HepG2 (cell line): ENCODE measurements around the gene SCAND1. TPM values are rescaled to one million over a fixed set of nuclear protein-coding genes. Genes with fewer than 3 reads are reported as not detected.

ENCODE experiments used
- ATF7-NPFF ChIP-seq: sonication (generic); formaldehyde crosslinking; IDR thresholded peaks from 2 replicates; pipeline ENCODE4 v1.8.1; 2023; ENCODE audit warnings: mild to moderate bottlenecking, low read depth, missing genetic modification reagents, moderate library complexity
- BRCA1 ChIP-seq: sonication (generic); formaldehyde crosslinking; IDR thresholded peaks from 2 replicates; pipeline ENCODE4 v1.4.0; 2020; ENCODE audit warnings: missing genetic modification reagents
- DRAP1 ChIP-seq: IDR thresholded peaks from 2 replicates; pipeline ENCODE4 v1.6.1; 2016; ENCODE audit warnings: missing genetic modification reagents, missing compliant biosample characterization
- E2F1 ChIP-seq: sonication (generic); formaldehyde crosslinking; IDR thresholded peaks from 2 replicates; pipeline ENCODE4 v1.5.0; 2020; ENCODE audit warnings: missing genetic modification reagents
- HNF1B ChIP-seq: sonication (generic); formaldehyde crosslinking; IDR thresholded peaks from 2 replicates; pipeline ENCODE4 v1.5.1; 2020; ENCODE audit warnings: mild to moderate bottlenecking, moderate library complexity, missing genetic modification reagents
- KDM1A ChIP-seq: IDR thresholded peaks from 2 replicates; pipeline ENCODE4 v1.6.1; 2016; ENCODE audit warnings: missing compliant biosample characterization
- KDM4B ChIP-seq: sonication (generic); formaldehyde crosslinking; IDR thresholded peaks from 2 replicates; pipeline ENCODE4 v1.4.0; 2020; ENCODE audit warnings: missing genetic modification reagents
- MBD4 ChIP-seq: IDR thresholded peaks from 2 replicates; pipeline ENCODE4 v1.6.1; 2012; ENCODE audit warnings: low read length, inconsistent platforms, borderline replicate concordance
- MED1 ChIP-seq: sonication (generic); formaldehyde crosslinking; IDR thresholded peaks from 2 replicates; pipeline ENCODE4 v1.4.0; 2020; ENCODE audit warnings: missing genetic modification reagents
- SAP130 ChIP-seq: IDR thresholded peaks from 2 replicates; pipeline ENCODE4 v1.6.1; 2016; ENCODE audit warnings: low read depth
- ZNF205 ChIP-seq: IDR thresholded peaks from 2 replicates; pipeline ENCODE4 v1.6.1; 2018; ENCODE audit warnings: missing biosample characterization, missing genetic modification reagents
- ZNF260 ChIP-seq: sonication (generic); formaldehyde crosslinking; IDR thresholded peaks from 2 replicates; pipeline ENCODE4 v1.4.0; 2020; ENCODE audit warnings: missing genetic modification reagents, low read depth, mild to moderate bottlenecking, borderline replicate concordance
- ZNF274 ChIP-seq: sonication (generic); formaldehyde crosslinking; IDR thresholded peaks from 2 replicates; pipeline ENCODE4 v1.5.1; 2020; ENCODE audit warnings: mild to moderate bottlenecking, missing genetic modification reagents
- ZNF446 ChIP-seq: sonication (generic); formaldehyde crosslinking; IDR thresholded peaks from 2 replicates; pipeline ENCODE4 v1.5.0; 2020; ENCODE audit warnings: mild to moderate bottlenecking, missing genetic modification reagents
- ZNF468 ChIP-seq: sonication (generic); formaldehyde crosslinking; IDR thresholded peaks from 2 replicates; pipeline ENCODE4 v1.8.0; 2022; ENCODE audit warnings: mild to moderate bottlenecking, moderate library complexity, missing genetic modification reagents
- ZNF570 ChIP-seq: sonication (generic); formaldehyde crosslinking; IDR thresholded peaks from 2 replicates; pipeline ENCODE4 v1.4.0; 2020; ENCODE audit warnings: mild to moderate bottlenecking, missing genetic modification reagents, borderline replicate concordance
- ZNF614 ChIP-seq: IDR thresholded peaks from 2 replicates; pipeline ENCODE4 v1.6.1; 2018; ENCODE audit warnings: missing biosample characterization, missing genetic modification reagents, inconsistent platforms, borderline replicate concordance
- polyA plus RNA-seq, 8 experiments: library from polyadenylated mRNA; depleted of rRNA in 3 of 8; stranded (reverse) in 7 of 8; unstranded in 1 of 8; fragments of >200 nt; fragmentation: Illumina TruSeq in 4 of 8; extraction: Trizol in 4 of 8; gene quantifications; 2 replicates each; pipeline versions ENCODE4 v1.2.1 to v1.2.3, GENCODE V29; 2011 to 2016; ENCODE audit warnings: low read depth in 4 of 8, missing spikeins in 1 of 8, mixed read lengths in 1 of 8; ENCODE audit not compliant: insufficient read depth in 1 of 8
- total RNA-seq, 5 experiments: library from RNA; depleted of rRNA; stranded (reverse); fragments of >200 nt; fragmentation: Illumina TruSeq; extraction: Trizol; gene quantifications; 2 replicates each; pipeline ENCODE4 v1.2.3, GENCODE V29; 2016; ENCODE audit warnings: low read depth in 1 of 5
- TF ChIP-seq, protein P1 (sequence below): sonication (generic); formaldehyde crosslinking; conservative IDR thresholded peaks from 2 replicates; pipeline ENCODE4 v1.4.0; 2020; ENCODE audit warnings: missing genetic modification reagents
- TF ChIP-seq, protein P2 (sequence below): sonication (generic); formaldehyde crosslinking; IDR thresholded peaks from 2 replicates; pipeline ENCODE4 v1.8.0; 2022; ENCODE audit warnings: low read depth, missing genetic modification reagents

Gene SCAND1
- total and polyA plus RNA-seq, 2 of the 13 experiments (the other 11 are each of a cell fraction or from before 2014, with no cell fraction given): 19.3 to 109 TPM

DNA sequence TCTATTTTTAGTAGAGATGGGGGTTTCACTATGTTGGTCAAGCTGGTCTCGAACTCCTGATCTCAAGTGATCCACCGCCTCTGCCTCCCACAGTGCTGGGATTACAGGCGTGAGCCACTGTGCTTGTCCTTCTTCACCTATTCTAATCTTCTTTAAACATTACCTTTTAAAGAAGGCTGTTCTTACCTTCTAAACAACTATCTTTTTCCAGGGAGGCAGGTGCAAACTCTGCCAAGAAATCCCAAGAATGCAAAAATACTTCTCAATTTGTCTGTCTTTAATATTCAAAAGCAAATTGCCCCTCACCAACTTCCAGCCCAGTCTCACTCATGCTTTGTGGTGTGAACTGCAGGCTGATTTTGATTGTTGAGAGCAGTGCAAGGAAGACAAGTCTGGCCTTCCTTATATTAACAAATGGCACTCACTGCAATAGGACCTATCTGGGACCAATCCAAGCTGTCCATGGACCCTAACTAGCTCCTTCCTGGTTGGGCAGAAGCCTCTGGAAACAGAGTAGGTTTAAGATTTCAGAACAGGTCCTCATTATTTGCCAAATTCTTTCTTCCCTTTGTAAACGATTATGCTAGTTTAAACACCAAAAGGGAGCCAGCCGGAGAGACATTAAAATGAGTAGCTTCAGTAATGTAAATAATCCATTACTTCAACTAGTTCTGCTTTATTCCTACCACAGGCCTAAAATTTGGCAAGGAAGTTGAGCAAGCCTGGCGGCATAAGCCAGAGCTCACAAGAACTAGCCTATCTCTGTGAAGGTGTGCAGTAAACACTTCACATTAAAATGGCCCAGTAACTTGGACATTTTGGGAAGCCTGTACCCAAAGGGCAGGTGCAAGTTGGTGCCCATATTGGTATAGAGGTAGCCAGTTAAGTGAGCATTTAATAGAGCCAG lies 1.6 kb downstream of the SCAND1 start (continued):
- TF ChIP-seq DRAP1 (CRISPR knock-in tag) (peak; percentile 0; the same call in 1 of the 2 replicates), KDM1A (no peak), E2F1 (CRISPR knock-in tag) (0 out of 2 replicates have a peak, but pooled peaks have one; percentile 53), HNF1B (CRISPR knock-in tag) (0 out of 2 replicates have a peak, but pooled peaks have one; percentile 1), BRCA1 (CRISPR knock-in tag) (0 out of 2 replicates have a peak, but pooled peaks have one; percentile 35), ZNF570 (CRISPR knock-in tag) (0 out of 2 replicates have a peak, but pooled peaks have one; percentile 3), MBD4 (peak; percentile 72; the same call in 1 of the 2 replicates), ZNF260 (peak; percentile 35; the same call in 1 of the 2 replicates), SAP130 (peak; percentile 28; the same call in 1 of the 2 replicates), ATF7-NPFF (CRISPR knock-in tag) (peak; percentile 12; the same call in 1 of the 2 replicates), KDM4B (CRISPR knock-in tag) (peak; percentile 37; the same call in 1 of the 2 replicates), ZNF274 (CRISPR knock-in tag) (no peak), ZNF205 (CRISPR knock-in tag) (0 out of 2 replicates have a peak, but pooled peaks have one; percentile 51), ZNF446 (CRISPR knock-in tag) (no peak), ZNF614 (CRISPR knock-in tag) (peak; percentile 24; the same call in 1 of the 2 replicates), ZNF468 (0 out of 2 replicates have a peak, but pooled peaks have one; percentile 23), MED1 (peak; percentile 9; the same call in 1 of the 2 replicates)
- TF ChIP-seq, protein P1, sequence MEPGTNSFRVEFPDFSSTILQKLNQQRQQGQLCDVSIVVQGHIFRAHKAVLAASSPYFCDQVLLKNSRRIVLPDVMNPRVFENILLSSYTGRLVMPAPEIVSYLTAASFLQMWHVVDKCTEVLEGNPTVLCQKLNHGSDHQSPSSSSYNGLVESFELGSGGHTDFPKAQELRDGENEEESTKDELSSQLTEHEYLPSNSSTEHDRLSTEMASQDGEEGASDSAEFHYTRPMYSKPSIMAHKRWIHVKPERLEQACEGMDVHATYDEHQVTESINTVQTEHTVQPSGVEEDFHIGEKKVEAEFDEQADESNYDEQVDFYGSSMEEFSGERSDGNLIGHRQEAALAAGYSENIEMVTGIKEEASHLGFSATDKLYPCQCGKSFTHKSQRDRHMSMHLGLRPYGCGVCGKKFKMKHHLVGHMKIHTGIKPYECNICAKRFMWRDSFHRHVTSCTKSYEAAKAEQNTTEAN: peak; percentile 71; the same call in 1 of the 2 replicates
- TF ChIP-seq, protein P2, sequence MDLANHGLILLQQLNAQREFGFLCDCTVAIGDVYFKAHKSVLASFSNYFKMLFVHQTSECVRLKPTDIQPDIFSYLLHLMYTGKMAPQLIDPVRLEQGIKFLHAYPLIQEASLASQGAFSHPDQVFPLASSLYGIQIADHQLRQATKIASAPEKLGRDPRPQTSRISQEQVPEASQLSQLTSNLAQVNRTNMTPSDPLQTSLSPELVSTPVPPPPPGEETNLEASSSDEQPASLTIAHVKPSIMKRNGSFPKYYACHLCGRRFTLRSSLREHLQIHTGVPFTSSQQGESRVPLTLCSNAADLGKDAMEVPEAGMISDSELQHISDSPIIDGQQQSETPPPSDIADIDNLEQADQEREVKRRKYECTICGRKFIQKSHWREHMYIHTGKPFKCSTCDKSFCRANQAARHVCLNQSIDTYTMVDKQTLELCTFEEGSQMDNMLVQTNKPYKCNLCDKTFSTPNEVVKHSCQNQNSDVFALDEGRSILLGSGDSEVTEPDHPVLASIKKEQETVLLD (CRISPR knock-in tag): no peak
